ENCODE data around the gene RASGRP4.

DNA sequence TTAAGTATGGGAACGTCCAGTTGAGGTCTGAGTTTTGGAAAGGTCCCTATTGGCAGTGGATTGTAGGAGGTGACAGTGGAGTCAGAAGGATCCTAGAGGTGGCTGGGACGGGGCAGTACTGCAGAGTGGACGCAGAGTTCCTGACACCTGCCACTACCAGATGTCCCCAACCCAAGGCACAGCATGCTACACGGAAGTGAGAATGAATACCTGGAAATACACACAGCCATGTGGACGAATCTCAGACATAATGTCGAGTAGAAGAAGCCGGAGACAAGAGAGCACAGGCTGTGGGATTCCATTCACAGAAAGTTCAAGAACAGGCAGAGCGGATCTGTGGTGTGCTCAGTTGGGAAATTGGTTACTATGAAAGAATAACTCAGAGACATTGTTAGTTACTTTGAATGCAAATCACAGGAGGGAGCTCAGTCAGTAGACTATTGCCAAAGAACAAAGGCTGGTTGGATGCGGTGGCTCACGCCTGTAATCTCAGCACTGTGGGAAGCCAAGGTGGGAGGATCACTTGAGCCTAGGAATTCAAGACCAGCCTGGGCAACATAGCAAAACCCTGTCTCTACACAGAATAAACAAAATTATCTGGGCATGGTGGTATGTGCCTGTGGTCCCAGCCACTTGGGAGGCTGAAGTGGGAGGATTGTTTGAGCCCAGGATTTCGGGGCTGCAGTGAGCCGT is 44.9 kb upstream of the RASGRP4 start:
- TF ChIP-seq KLF16 (tag by site-specific recombination; IDR thresholded peaks at IDR 0.05) (no peak), ZNF311 (tag by site-specific recombination; IDR thresholded peaks at IDR 0.05; ENCODE audit: borderline replicate concordance) (no peak), ZNF132 (tag by site-specific recombination; IDR thresholded peaks at IDR 0.05; ENCODE audit: borderline replicate concordance) (no peak), ZNF768 (tag by site-specific recombination; IDR thresholded peaks at IDR 0.05) (no peak), ZNF302 (tag by site-specific recombination; IDR thresholded peaks at IDR 0.05; ENCODE audit: low read depth) (no peak), ZNF558 (tag by site-specific recombination; IDR thresholded peaks at IDR 0.05) (no peak), ZEB2 (tag by site-specific recombination; IDR thresholded peaks at IDR 0.05) (no peak)
- TF ChIP-seq, protein P1, sequence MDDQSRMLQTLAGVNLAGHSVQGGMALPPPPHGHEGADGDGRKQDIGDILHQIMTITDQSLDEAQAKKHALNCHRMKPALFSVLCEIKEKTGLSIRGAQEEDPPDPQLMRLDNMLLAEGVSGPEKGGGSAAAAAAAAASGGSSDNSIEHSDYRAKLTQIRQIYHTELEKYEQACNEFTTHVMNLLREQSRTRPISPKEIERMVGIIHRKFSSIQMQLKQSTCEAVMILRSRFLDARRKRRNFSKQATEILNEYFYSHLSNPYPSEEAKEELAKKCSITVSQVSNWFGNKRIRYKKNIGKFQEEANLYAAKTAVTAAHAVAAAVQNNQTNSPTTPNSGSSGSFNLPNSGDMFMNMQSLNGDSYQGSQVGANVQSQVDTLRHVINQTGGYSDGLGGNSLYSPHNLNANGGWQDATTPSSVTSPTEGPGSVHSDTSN (CRISPR knock-in tag; IDR thresholded peaks at IDR 0.05), result no peak
- TF ChIP-seq, protein P2, sequence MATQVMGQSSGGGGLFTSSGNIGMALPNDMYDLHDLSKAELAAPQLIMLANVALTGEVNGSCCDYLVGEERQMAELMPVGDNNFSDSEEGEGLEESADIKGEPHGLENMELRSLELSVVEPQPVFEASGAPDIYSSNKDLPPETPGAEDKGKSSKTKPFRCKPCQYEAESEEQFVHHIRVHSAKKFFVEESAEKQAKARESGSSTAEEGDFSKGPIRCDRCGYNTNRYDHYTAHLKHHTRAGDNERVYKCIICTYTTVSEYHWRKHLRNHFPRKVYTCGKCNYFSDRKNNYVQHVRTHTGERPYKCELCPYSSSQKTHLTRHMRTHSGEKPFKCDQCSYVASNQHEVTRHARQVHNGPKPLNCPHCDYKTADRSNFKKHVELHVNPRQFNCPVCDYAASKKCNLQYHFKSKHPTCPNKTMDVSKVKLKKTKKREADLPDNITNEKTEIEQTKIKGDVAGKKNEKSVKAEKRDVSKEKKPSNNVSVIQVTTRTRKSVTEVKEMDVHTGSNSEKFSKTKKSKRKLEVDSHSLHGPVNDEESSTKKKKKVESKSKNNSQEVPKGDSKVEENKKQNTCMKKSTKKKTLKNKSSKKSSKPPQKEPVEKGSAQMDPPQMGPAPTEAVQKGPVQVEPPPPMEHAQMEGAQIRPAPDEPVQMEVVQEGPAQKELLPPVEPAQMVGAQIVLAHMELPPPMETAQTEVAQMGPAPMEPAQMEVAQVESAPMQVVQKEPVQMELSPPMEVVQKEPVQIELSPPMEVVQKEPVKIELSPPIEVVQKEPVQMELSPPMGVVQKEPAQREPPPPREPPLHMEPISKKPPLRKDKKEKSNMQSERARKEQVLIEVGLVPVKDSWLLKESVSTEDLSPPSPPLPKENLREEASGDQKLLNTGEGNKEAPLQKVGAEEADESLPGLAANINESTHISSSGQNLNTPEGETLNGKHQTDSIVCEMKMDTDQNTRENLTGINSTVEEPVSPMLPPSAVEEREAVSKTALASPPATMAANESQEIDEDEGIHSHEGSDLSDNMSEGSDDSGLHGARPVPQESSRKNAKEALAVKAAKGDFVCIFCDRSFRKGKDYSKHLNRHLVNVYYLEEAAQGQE (tag by site-specific recombination; IDR thresholded peaks at IDR 0.05), result no peak
- TF ChIP-seq, protein P3, sequence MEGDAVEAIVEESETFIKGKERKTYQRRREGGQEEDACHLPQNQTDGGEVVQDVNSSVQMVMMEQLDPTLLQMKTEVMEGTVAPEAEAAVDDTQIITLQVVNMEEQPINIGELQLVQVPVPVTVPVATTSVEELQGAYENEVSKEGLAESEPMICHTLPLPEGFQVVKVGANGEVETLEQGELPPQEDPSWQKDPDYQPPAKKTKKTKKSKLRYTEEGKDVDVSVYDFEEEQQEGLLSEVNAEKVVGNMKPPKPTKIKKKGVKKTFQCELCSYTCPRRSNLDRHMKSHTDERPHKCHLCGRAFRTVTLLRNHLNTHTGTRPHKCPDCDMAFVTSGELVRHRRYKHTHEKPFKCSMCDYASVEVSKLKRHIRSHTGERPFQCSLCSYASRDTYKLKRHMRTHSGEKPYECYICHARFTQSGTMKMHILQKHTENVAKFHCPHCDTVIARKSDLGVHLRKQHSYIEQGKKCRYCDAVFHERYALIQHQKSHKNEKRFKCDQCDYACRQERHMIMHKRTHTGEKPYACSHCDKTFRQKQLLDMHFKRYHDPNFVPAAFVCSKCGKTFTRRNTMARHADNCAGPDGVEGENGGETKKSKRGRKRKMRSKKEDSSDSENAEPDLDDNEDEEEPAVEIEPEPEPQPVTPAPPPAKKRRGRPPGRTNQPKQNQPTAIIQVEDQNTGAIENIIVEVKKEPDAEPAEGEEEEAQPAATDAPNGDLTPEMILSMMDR (tag by site-specific recombination; IDR thresholded peaks at IDR 0.05), result no peak
